MM.1S (cell line): ENCODE results near the gene PLPPR4.

ENCODE experiments used
- DNase-seq: peaks from one replicate; pipeline ENCODE4 v3.0.0-alpha.2; 2015
- H2AFZ ChIP-seq: fragments of 300-600 bp; sonication (generic); 2 replicates; pipeline ENCODE4 v1.6.0; 2016; ENCODE audit warnings: antibody characterized with exemption, low read length
- H3F3A ChIP-seq: fragments of 300-600 bp; sonication (generic); 2 replicates; pipeline ENCODE4 v1.6.1; 2016; ENCODE audit warnings: mild to moderate bottlenecking, antibody characterized with exemption, low read length, moderate library complexity, mixed read lengths; ENCODE audit not compliant: insufficient read depth
- H3K27ac ChIP-seq: fragments of 300-600 bp; sonication (generic); 2 replicates; pipeline ENCODE4 v1.5.1; 2016; ENCODE audit warnings: mild to moderate bottlenecking, low read length
- H3K27me3 ChIP-seq: fragments of 300-600 bp; sonication (generic); replicated peaks from 2 replicates; pipeline ENCODE4 v1.6.0; 2016; ENCODE audit warnings: low read length; ENCODE audit not compliant: insufficient read depth
- H3K36me3 ChIP-seq: fragments of 300-600 bp; sonication (generic); replicated peaks from 2 replicates; pipeline ENCODE4 v1.6.1; 2016; ENCODE audit warnings: mild to moderate bottlenecking, low read length, mixed read lengths; ENCODE audit not compliant: insufficient read depth
- H3K4me1 ChIP-seq: fragments of 300-600 bp; sonication (generic); 2 replicates; pipeline ENCODE4 v1.6.1; 2016; ENCODE audit warnings: low read length, mixed read lengths
- H3K4me2 ChIP-seq: fragments of 300-600 bp; sonication (generic); 2 replicates; pipeline ENCODE4 v1.6.0; 2016; ENCODE audit warnings: low read depth, low read length
- H3K4me3 ChIP-seq: fragments of 300-600 bp; sonication (generic); 2 replicates; pipeline ENCODE4 v1.5.1; 2016; ENCODE audit warnings: low read length, mixed read lengths
- H3K79me2 ChIP-seq: fragments of 300-600 bp; sonication (generic); 2 replicates; pipeline ENCODE4 v1.6.1; 2016; ENCODE audit warnings: mixed run types, low read length, mixed read lengths
- H3K9ac ChIP-seq: fragments of 300-600 bp; sonication (generic); 2 replicates; pipeline ENCODE4 v1.6.1; 2016; ENCODE audit warnings: low read length, mixed read lengths
- H3K9me2 ChIP-seq: fragments of 300-600 bp; sonication (generic); replicated peaks from 2 replicates; pipeline ENCODE4 v1.6.1; 2016; ENCODE audit warnings: mild to moderate bottlenecking, low read length, mixed read lengths; ENCODE audit not compliant: insufficient read depth
- H3K9me3 ChIP-seq: fragments of 300-600 bp; sonication (generic); replicated peaks from 2 replicates; pipeline ENCODE4 v1.6.1; 2016; ENCODE audit warnings: mild to moderate bottlenecking, low read length, mixed read lengths; ENCODE audit not compliant: insufficient read depth
- H4K20me1 ChIP-seq: fragments of 300-600 bp; sonication (generic); 2 replicates; pipeline ENCODE4 v1.6.1; 2016; ENCODE audit warnings: mild to moderate bottlenecking, low read length, moderate library complexity, mixed read lengths; ENCODE audit not compliant: insufficient read depth
- CTCF ChIP-seq: fragments of 300-600 bp; sonication (generic); IDR thresholded peaks from 2 replicates; pipeline ENCODE4 v1.5.1; 2016; ENCODE audit warnings: antibody characterized with exemption, low read length, mixed read lengths
- EZH2 ChIP-seq: fragments of 300-600 bp; sonication (generic); optimal IDR thresholded peaks from 2 replicates; pipeline ENCODE3; 2017; ENCODE audit warnings: low read depth, mild to moderate bottlenecking, antibody characterized with exemption, low read length, mixed read lengths
- EZH2phosphoT487 ChIP-seq: fragments of 300-600 bp; sonication (generic); IDR thresholded peaks from 2 replicates; pipeline ENCODE4 v1.6.1; 2018; ENCODE audit warnings: antibody characterized with exemption, low read length

The PLPPR4 gene

GRCh38 chr1:99306056-99306455 is 41.8 kb downstream of the PLPPR4 start:
- no peak overlapping the region for H3K4me2 ChIP-seq
- no peaks in the 10 kb centered on the region for H3F3A ChIP-seq
- TF ChIP-seq CTCF (no peak), EZH2phosphoT487 (no peak), EZH2 (no peak)
- DNase-seq, result no peak
- no peaks in the 10 kb centered on the region for H3K36me3 ChIP-seq
- no peak overlapping the region for H3K9ac ChIP-seq
- no peaks in the 10 kb centered on the region for H3K9me3 ChIP-seq
- H4K20me1 ChIP-seq, result no peaks in the 10 kb centered on the region
- no peaks in the 10 kb centered on the region for H3K79me2 ChIP-seq
- no peak overlapping the region for H3K4me3 ChIP-seq
- no peaks in the 10 kb centered on the region for H3K9me2 ChIP-seq
- H3K27me3 ChIP-seq, result no peaks in the 10 kb centered on the region
- no peaks in the 10 kb centered on the region for H3K4me1 ChIP-seq
- no peak overlapping the region for H2AFZ ChIP-seq
- H3K27ac ChIP-seq, result no peak overlapping the region

GRCh38 chr1:99306644-99307043 is 42.4 kb downstream of the PLPPR4 start:
- Histone ChIP-seq H3K27me3 (no peaks in the 10 kb centered on the region), H3K4me2 (no peak overlapping the region), H3K9me3 (no peaks in the 10 kb centered on the region), H2AFZ (no peak overlapping the region), H3K9ac (no peak overlapping the region), H3K36me3 (no peaks in the 10 kb centered on the region), H3K4me3 (no peak overlapping the region), H4K20me1 (no peaks in the 10 kb centered on the region), H3K9me2 (no peaks in the 10 kb centered on the region), H3K27ac (no peak overlapping the region), H3K79me2 (no peaks in the 10 kb centered on the region), H3F3A (no peaks in the 10 kb centered on the region), H3K4me1 (no peaks in the 10 kb centered on the region)
- TF ChIP-seq CTCF (no peak), EZH2phosphoT487 (no peak), EZH2 (no peak)
- no peak for DNase-seq

- no peaks in the 10 kb centered on the region for H3F3A ChIP-seq
- TF ChIP-seq EZH2phosphoT487 (no peak), EZH2 (no peak), CTCF (no peak)
- DNase-seq, result no peak
- no peaks in the 10 kb centered on the region for H3K9me3 ChIP-seq
- no peaks in the 10 kb centered on the region for H3K27me3 ChIP-seq
- H3K9me2 ChIP-seq, result no peaks in the 10 kb centered on the region
- H3K4me3 ChIP-seq, result no peak overlapping the region
- H2AFZ ChIP-seq, result no peak overlapping the region
- H3K79me2 ChIP-seq, result no peaks in the 10 kb centered on the region
- H3K4me1 ChIP-seq, result no peaks in the 10 kb centered on the region
- no peaks in the 10 kb centered on the region for H4K20me1 ChIP-seq
- no peak overlapping the region for H3K27ac ChIP-seq
- no peak overlapping the region for H3K4me2 ChIP-seq
- H3K9ac ChIP-seq, result no peak overlapping the region
- no peaks in the 10 kb centered on the region for H3K36me3 ChIP-seq
Measured at GRCh38 chr1:99315305-99315704, 51.0 kb downstream of the PLPPR4 start.
